H9 (cell line): Measurements from ENCODE around the gene EID1. TPM values are rescaled to one million over a fixed set of nuclear protein-coding genes. Genes with fewer than 3 reads are reported as not detected.

Experiments used
- DNase-seq: peaks from one replicate; pipeline ENCODE4 v3.0.0-alpha.2; 2017
- H2AFZ ChIP-seq: one replicate; pipeline ENCODE4 v1.6.1; 2013; ENCODE audit warnings: mild to moderate bottlenecking, low read length, control low read depth, moderate library complexity
- H2AK5ac ChIP-seq: 2 replicates; pipeline ENCODE4 v1.6.1; 2013; ENCODE audit warnings: low read length, control low read depth, mixed read lengths; ENCODE audit not compliant: insufficient read length
- H2BK120ac ChIP-seq: one replicate; pipeline ENCODE4 v1.6.1; 2013; ENCODE audit warnings: low read depth, mild to moderate bottlenecking, low read length, control low read depth, inconsistent platforms; ENCODE audit not compliant: poor library complexity, severe bottlenecking
- H2BK12ac ChIP-seq: 2 replicates; pipeline ENCODE4 v1.6.1; 2013; ENCODE audit warnings: low read length, control low read depth, mixed read lengths, low read depth; ENCODE audit not compliant: insufficient read length
- H2BK15ac ChIP-seq: 2 replicates; pipeline ENCODE4 v1.6.1; 2013; ENCODE audit warnings: low read depth, low read length, control low read depth
- H2BK20ac ChIP-seq: one replicate; pipeline ENCODE4 v1.6.1; 2013; ENCODE audit warnings: low read depth, mild to moderate bottlenecking, low read length, control low read depth, inconsistent platforms; ENCODE audit not compliant: poor library complexity, severe bottlenecking
- H2BK5ac ChIP-seq: 2 replicates; pipeline ENCODE4 v1.6.1; 2013; ENCODE audit warnings: low read length, control low read depth, mixed read lengths; ENCODE audit not compliant: insufficient read length
- H3K14ac ChIP-seq: 2 replicates; pipeline ENCODE4 v1.6.1; 2013; ENCODE audit warnings: low read length, control low read depth; ENCODE audit not compliant: insufficient read depth
- H3K18ac ChIP-seq: 2 replicates; pipeline ENCODE4 v1.6.1; 2013; ENCODE audit warnings: low read depth, mild to moderate bottlenecking, mixed read lengths, low read length, control low read depth; ENCODE audit not compliant: insufficient read length
- H3K23ac ChIP-seq: 2 replicates; pipeline ENCODE4 v1.6.1; 2013; ENCODE audit warnings: low read length, control low read depth, mixed read lengths, low read depth; ENCODE audit not compliant: insufficient read length
- H3K23me2 ChIP-seq: 2 replicates; pipeline ENCODE4 v1.6.1; 2013; ENCODE audit warnings: low read depth, mild to moderate bottlenecking, mixed read lengths, low read length, control low read depth; ENCODE audit not compliant: insufficient read length, poor library complexity, severe bottlenecking
- H3K27ac ChIP-seq: 2 replicates; pipeline ENCODE4 v1.5.1; 2013; ENCODE audit warnings: low read length, control low read depth, mixed read lengths, low read depth; ENCODE audit not compliant: insufficient read length
- H3K27me3 ChIP-seq: 2 replicates; pipeline ENCODE4 v1.6.1; 2013; ENCODE audit warnings: low read length, control low read depth, inconsistent platforms; ENCODE audit not compliant: insufficient read depth
- H3K4ac ChIP-seq: 2 replicates; pipeline ENCODE4 v1.6.1; 2013; ENCODE audit warnings: low read depth, mild to moderate bottlenecking, control low read depth, inconsistent platforms, low read length, moderate library complexity
- H3K4me1 ChIP-seq: 2 replicates; pipeline ENCODE4 v1.6.1; 2013; ENCODE audit warnings: low read length, control low read depth, inconsistent platforms; ENCODE audit not compliant: insufficient read depth
- H3K4me2 ChIP-seq: 2 replicates; pipeline ENCODE4 v1.6.1; 2013; ENCODE audit warnings: low read length, control low read depth, mixed read lengths; ENCODE audit not compliant: insufficient read length, insufficient read depth
- H3K56ac ChIP-seq: 2 replicates; pipeline ENCODE4 v1.6.1; 2013; ENCODE audit warnings: low read depth, mild to moderate bottlenecking, mixed read lengths, low read length, control low read depth; ENCODE audit not compliant: insufficient read length
- H3K79me1 ChIP-seq: 2 replicates; pipeline ENCODE4 v1.6.1; 2013; ENCODE audit warnings: low read depth, mild to moderate bottlenecking, moderate library complexity, low read length, control low read depth, inconsistent platforms; ENCODE audit not compliant: insufficient read depth, poor library complexity, severe bottlenecking
- H3K79me2 ChIP-seq: 2 replicates; pipeline ENCODE4 v1.6.1; 2013; ENCODE audit warnings: low read length, control low read depth, inconsistent platforms; ENCODE audit not compliant: insufficient read depth
- H3K9ac ChIP-seq: 2 replicates; pipeline ENCODE4 v1.6.1; 2013; ENCODE audit warnings: low read length, control low read depth, mixed read lengths; ENCODE audit not compliant: insufficient read length; ENCODE audit errors: extremely low read depth
- H3K9me3 ChIP-seq: one replicate; pipeline ENCODE4 v1.6.1; 2013; ENCODE audit warnings: low read depth, low read length, inconsistent platforms; ENCODE audit not compliant: control insufficient read depth
- H3T11ph ChIP-seq: one replicate; pipeline ENCODE4 v1.6.1; 2013; ENCODE audit warnings: mild to moderate bottlenecking, low read length, control low read depth, inconsistent platforms
- H4K20me1 ChIP-seq: one replicate; pipeline ENCODE4 v1.6.1; 2013; ENCODE audit not compliant: control insufficient read depth, insufficient read length, insufficient read depth
- H4K5ac ChIP-seq: 2 replicates; pipeline ENCODE4 v1.6.1; 2013; ENCODE audit warnings: low read depth, mild to moderate bottlenecking, mixed read lengths, low read length, control low read depth; ENCODE audit not compliant: insufficient read length
- H4K8ac ChIP-seq: replicated peaks from 2 replicates; pipeline ENCODE4 v1.6.1; 2013; ENCODE audit warnings: low read length, control low read depth, mixed read lengths, low read depth; ENCODE audit not compliant: insufficient read length
- H4K91ac ChIP-seq: 2 replicates; pipeline ENCODE4 v1.6.1; 2013; ENCODE audit warnings: low read depth, mild to moderate bottlenecking, moderate library complexity, mixed read lengths, low read length, control low read depth; ENCODE audit not compliant: insufficient read length
- H3K27ac Mint-ChIP-seq, 3 experiments: 2 replicates in 2 of 3; 3 replicates in 1 of 3; pipeline ENCODE4 v1.8.0; 2020 to 2021; ENCODE audit warnings: mixed read lengths in 3 of 3, mild to moderate bottlenecking in 1 of 3, moderate library complexity in 1 of 3
- H3K27me3 Mint-ChIP-seq: 2 replicates; pipeline ENCODE4 v1.8.0; 2021; ENCODE audit warnings: low read depth, mild to moderate bottlenecking, moderate library complexity, mixed read lengths
- H3K36me3 Mint-ChIP-seq, 3 experiments: 2 replicates in 2 of 3; 3 replicates in 1 of 3; pipeline ENCODE4 v1.8.0; 2020 to 2021; ENCODE audit warnings: low read depth in 3 of 3, mixed read lengths in 3 of 3; ENCODE audit not compliant: insufficient read depth in 1 of 3
- H3K4me1 Mint-ChIP-seq, 2 experiments: 2 replicates each; pipeline ENCODE4 v1.8.0; 2020; ENCODE audit warnings: mixed read lengths in 2 of 2
- H3K4me3 Mint-ChIP-seq, 2 experiments: 2 replicates in 1 of 2; 3 replicates in 1 of 2; pipeline ENCODE4 v1.8.0; 2020 to 2021; ENCODE audit warnings: mild to moderate bottlenecking in 2 of 2, mixed read lengths in 2 of 2, moderate library complexity in 1 of 2
- H3K9me3 Mint-ChIP-seq, 2 experiments: 2 replicates in 1 of 2; 3 replicates in 1 of 2; pipeline ENCODE4 v1.8.0; 2020; ENCODE audit warnings: mild to moderate bottlenecking in 2 of 2, mixed read lengths in 2 of 2, moderate library complexity in 1 of 2
- WGBS: extraction: QIAGEN DNeasy Blood & Tissue Kit; methylation state at CpG from one replicate; pipeline ENCODE4 v1.1.7; 2013; ENCODE audit warnings: missing lambda C conversion rate, low lambda C conversion rate, mixed read lengths; ENCODE audit not compliant: insufficient read length; ENCODE audit errors: extremely low coverage; 5-methylcytosine and 5-hydroxymethylcytosine counted together
- total RNA-seq: library from RNA; stranded (reverse); gene quantifications from 2 replicates; pipeline ENCODE4 v1.2.1, GENCODE V29; 2021
- TF ChIP-seq, protein P1 (sequence below): fragments of 200-600 bp; sonication (generic); conservative IDR thresholded peaks from 3 replicates; pipeline ENCODE4 v1.8.0; 2021; ENCODE audit warnings: antibody characterized with exemption, mild to moderate bottlenecking

Gene EID1
- total RNA-seq, 1 experiment from 2014 or later = 113 TPM

DNA sequence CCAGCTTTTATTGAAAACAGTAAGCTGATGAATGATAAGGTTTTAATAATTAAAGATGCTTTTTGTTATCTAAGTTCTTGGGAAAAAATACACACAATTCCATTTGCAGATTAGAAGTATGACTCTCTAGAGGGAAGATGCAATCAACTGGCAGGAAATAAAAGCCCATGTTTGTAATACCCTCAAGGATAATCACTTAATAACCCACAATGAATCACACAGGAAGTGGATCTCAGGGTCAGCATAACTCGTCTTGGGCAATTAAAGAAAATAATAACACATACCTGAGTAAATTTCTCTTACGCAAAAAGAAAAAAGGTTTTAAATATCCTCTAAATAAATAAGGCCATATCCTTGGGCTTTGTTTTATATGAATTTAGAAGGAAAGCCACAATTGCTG lies 9.4 kb upstream of the EID1 start:
- no peak overlapping the region for H2AFZ ChIP-seq
- no peak for DNase-seq
- H3K18ac ChIP-seq = no peak overlapping the region
- H2BK120ac ChIP-seq = no peak overlapping the region
- H4K20me1 ChIP-seq = no peaks in the 10 kb centered on the region
- H3K56ac ChIP-seq = no peak overlapping the region
- no peak overlapping the region for H3K4ac ChIP-seq
- no peak overlapping the region for H2BK20ac ChIP-seq
- H3K27me3 Mint-ChIP-seq = no peaks in the 10 kb centered on the region; the same call in 1 of the 2 replicates
- H3K9ac ChIP-seq = no peak overlapping the region
- no peak overlapping the region for H3K14ac ChIP-seq
- H3K79me1 ChIP-seq = no peaks in the 10 kb centered on the region
- H2BK12ac ChIP-seq = no peak overlapping the region
- WGBS = no CpG with 5 or more reads among the region's 2 CpGs
- no peak overlapping the region for H3K27ac ChIP-seq
- H3K9me3 Mint-ChIP-seq = no peaks in the 10 kb centered on the region
- no peaks in the 10 kb centered on the region for H3K27me3 ChIP-seq
- H2AK5ac ChIP-seq = no peak overlapping the region
- no peak overlapping the region for H4K91ac ChIP-seq
- no peak overlapping the region for H4K5ac ChIP-seq
- no peak overlapping the region for H3K4me3 Mint-ChIP-seq
- no peak overlapping the region for H3K23ac ChIP-seq
- no peak overlapping the region for H3K27ac Mint-ChIP-seq
- no peak overlapping the region for H3T11ph ChIP-seq
- H4K8ac ChIP-seq = no peak overlapping the region
- no peaks in the 10 kb centered on the region; a peak in 2 of 7 replicates for H3K36me3 Mint-ChIP-seq
- H2BK15ac ChIP-seq = no peak overlapping the region
- H3K9me3 ChIP-seq = no peaks in the 10 kb centered on the region
- H3K4me2 ChIP-seq = no peak overlapping the region
- no peaks in the 10 kb centered on the region for H3K79me2 ChIP-seq
- no peaks in the 10 kb centered on the region; the same call in 1 of the 2 replicates for H3K4me1 ChIP-seq
- H3K23me2 ChIP-seq = no peaks in the 10 kb centered on the region
- H3K4me1 Mint-ChIP-seq = peaks cover 9 to 12% of the 10 kb centered on the region in 2 experiments
- H2BK5ac ChIP-seq = no peak overlapping the region
- TF ChIP-seq, protein P1, sequence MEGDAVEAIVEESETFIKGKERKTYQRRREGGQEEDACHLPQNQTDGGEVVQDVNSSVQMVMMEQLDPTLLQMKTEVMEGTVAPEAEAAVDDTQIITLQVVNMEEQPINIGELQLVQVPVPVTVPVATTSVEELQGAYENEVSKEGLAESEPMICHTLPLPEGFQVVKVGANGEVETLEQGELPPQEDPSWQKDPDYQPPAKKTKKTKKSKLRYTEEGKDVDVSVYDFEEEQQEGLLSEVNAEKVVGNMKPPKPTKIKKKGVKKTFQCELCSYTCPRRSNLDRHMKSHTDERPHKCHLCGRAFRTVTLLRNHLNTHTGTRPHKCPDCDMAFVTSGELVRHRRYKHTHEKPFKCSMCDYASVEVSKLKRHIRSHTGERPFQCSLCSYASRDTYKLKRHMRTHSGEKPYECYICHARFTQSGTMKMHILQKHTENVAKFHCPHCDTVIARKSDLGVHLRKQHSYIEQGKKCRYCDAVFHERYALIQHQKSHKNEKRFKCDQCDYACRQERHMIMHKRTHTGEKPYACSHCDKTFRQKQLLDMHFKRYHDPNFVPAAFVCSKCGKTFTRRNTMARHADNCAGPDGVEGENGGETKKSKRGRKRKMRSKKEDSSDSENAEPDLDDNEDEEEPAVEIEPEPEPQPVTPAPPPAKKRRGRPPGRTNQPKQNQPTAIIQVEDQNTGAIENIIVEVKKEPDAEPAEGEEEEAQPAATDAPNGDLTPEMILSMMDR = no peak
